Neural progenitor cell (in vitro differentiated cells): ENCODE results near the gene CHRNA4. TPM values are rescaled to one million over a fixed set of nuclear protein-coding genes. Genes with fewer than 3 reads are reported as not detected.

Experiments used
- DNase-seq: peaks from one replicate; pipeline ENCODE4 v3.0.0-alpha.2; 2016; ENCODE audit warnings: low spot score
- H2AFZ ChIP-seq: fragments of 200-600 bp; sonication (generic); replicated peaks from 2 replicates; pipeline ENCODE4 v1.6.1; 2016; ENCODE audit warnings: antibody characterized with exemption
- H3F3A ChIP-seq: fragments of 200-600 bp; sonication (generic); 2 replicates; pipeline ENCODE4 v1.6.1; 2016; ENCODE audit warnings: antibody characterized with exemption, low read depth
- H3K27ac ChIP-seq: fragments of 200-600 bp; sonication (generic); 2 replicates; pipeline ENCODE4 v1.5.1; 2016; ENCODE audit warnings: mild to moderate bottlenecking
- H3K27me3 ChIP-seq: fragments of 200-600 bp; sonication (generic); 2 replicates; pipeline ENCODE4 v1.6.1; 2016; ENCODE audit warnings: mild to moderate bottlenecking, moderate library complexity
- H3K36me3 ChIP-seq: fragments of 200-600 bp; sonication (generic); 2 replicates; pipeline ENCODE4 v1.5.1; 2016
- H3K4me1 ChIP-seq: fragments of 200-600 bp; sonication (generic); 2 replicates; pipeline ENCODE4 v1.6.1; 2016; ENCODE audit warnings: mixed run types
- H3K4me2 ChIP-seq: fragments of 200-600 bp; sonication (generic); 2 replicates; pipeline ENCODE4 v1.6.1; 2016
- H3K4me3 ChIP-seq: fragments of 200-600 bp; sonication (generic); 2 replicates; pipeline ENCODE4 v1.5.1; 2016
- H3K79me2 ChIP-seq: fragments of 200-600 bp; sonication (generic); 2 replicates; pipeline ENCODE4 v1.6.1; 2016; ENCODE audit warnings: low read depth
- H3K9ac ChIP-seq: fragments of 200-600 bp; sonication (generic); 2 replicates; pipeline ENCODE4 v1.6.1; 2016
- H3K9me3 ChIP-seq: fragments of 200-600 bp; sonication (generic); 2 replicates; pipeline ENCODE4 v1.5.1; 2016; ENCODE audit warnings: low read depth
- H4K20me1 ChIP-seq: fragments of 200-600 bp; sonication (generic); 2 replicates; pipeline ENCODE4 v1.6.1; 2016; ENCODE audit warnings: low read depth
- H3K27ac Mint-ChIP-seq: 3 replicates; pipeline ENCODE4 v1.8.0; 2021; ENCODE audit warnings: mixed read lengths
- H3K27me3 Mint-ChIP-seq: 2 replicates; pipeline ENCODE4 v1.8.0; 2022; ENCODE audit warnings: low read depth, mild to moderate bottlenecking, inconsistent platforms, moderate library complexity, mixed read lengths; ENCODE audit not compliant: insufficient read depth
- H3K36me3 Mint-ChIP-seq: 3 replicates; pipeline ENCODE4 v1.8.0; 2021; ENCODE audit warnings: mixed read lengths
- H3K4me1 Mint-ChIP-seq: 3 replicates; pipeline ENCODE4 v1.8.0; 2021; ENCODE audit warnings: mixed read lengths
- H3K4me3 Mint-ChIP-seq: 3 replicates; pipeline ENCODE4 v1.8.0; 2021; ENCODE audit warnings: mild to moderate bottlenecking, moderate library complexity, mixed read lengths
- H3K9me3 Mint-ChIP-seq: 3 replicates; pipeline ENCODE4 v1.8.0; 2020; ENCODE audit warnings: mixed read lengths
- EZH2 ChIP-seq: fragments of 200-600 bp; sonication (generic); IDR thresholded peaks from 2 replicates; pipeline ENCODE4 v1.6.1; 2017; ENCODE audit warnings: antibody characterized with exemption, mild to moderate bottlenecking, moderate library complexity
- EZH2phosphoT487 ChIP-seq: fragments of 200-600 bp; sonication (generic); IDR thresholded peaks from 2 replicates; pipeline ENCODE4 v1.6.1; 2017; ENCODE audit warnings: antibody characterized with exemption
- total RNA-seq: library from RNA; depleted of rRNA; stranded (reverse); fragments of >200 nt; gene quantifications from 2 replicates; pipeline ENCODE4 v1.2.3, GENCODE V29; 2015; ENCODE audit warnings: low replicate concordance
- TF ChIP-seq, protein P1 (sequence below): fragments of 200-600 bp; sonication (generic); IDR thresholded peaks from 2 replicates; pipeline ENCODE4 v1.5.1; 2017; ENCODE audit warnings: antibody characterized with exemption, mild to moderate bottlenecking

The CHRNA4 gene
- total RNA-seq, 1 donor from 2014 or later, result not detected

GRCh38 chr20:63320616-63321147, 40.5 kb downstream of the CHRNA4 start:
- no peaks in the 10 kb centered on the region for H3K9me3 Mint-ChIP-seq
- Histone ChIP-seq H3F3A (no peaks in the 10 kb centered on the region), H3K27me3 (peaks cover 14% of the 10 kb centered on the region), H3K27ac (no peak overlapping the region), H3K4me2 (no peak overlapping the region), H4K20me1 (no peaks in the 10 kb centered on the region), H3K36me3 (no peaks in the 10 kb centered on the region), H3K9ac (no peak overlapping the region), H3K79me2 (no peaks in the 10 kb centered on the region), H2AFZ (no peak overlapping the region), H3K4me3 (no peak overlapping the region), H3K4me1 (no peaks in the 10 kb centered on the region), H3K9me3 (no peaks in the 10 kb centered on the region)
- H3K4me3 Mint-ChIP-seq, result no peak overlapping the region
- peaks cover 4% of the 10 kb centered on the region for H3K27me3 Mint-ChIP-seq
- no peak overlapping the region for H3K27ac Mint-ChIP-seq
- no peaks in the 10 kb centered on the region for H3K36me3 Mint-ChIP-seq
- DNase-seq, result no peak
- H3K4me1 Mint-ChIP-seq, result peaks cover 25% of the 10 kb centered on the region
- TF ChIP-seq, protein P1, sequence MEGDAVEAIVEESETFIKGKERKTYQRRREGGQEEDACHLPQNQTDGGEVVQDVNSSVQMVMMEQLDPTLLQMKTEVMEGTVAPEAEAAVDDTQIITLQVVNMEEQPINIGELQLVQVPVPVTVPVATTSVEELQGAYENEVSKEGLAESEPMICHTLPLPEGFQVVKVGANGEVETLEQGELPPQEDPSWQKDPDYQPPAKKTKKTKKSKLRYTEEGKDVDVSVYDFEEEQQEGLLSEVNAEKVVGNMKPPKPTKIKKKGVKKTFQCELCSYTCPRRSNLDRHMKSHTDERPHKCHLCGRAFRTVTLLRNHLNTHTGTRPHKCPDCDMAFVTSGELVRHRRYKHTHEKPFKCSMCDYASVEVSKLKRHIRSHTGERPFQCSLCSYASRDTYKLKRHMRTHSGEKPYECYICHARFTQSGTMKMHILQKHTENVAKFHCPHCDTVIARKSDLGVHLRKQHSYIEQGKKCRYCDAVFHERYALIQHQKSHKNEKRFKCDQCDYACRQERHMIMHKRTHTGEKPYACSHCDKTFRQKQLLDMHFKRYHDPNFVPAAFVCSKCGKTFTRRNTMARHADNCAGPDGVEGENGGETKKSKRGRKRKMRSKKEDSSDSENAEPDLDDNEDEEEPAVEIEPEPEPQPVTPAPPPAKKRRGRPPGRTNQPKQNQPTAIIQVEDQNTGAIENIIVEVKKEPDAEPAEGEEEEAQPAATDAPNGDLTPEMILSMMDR, result no peak
- TF ChIP-seq EZH2phosphoT487 (no peak), EZH2 (no peak)

DNA sequence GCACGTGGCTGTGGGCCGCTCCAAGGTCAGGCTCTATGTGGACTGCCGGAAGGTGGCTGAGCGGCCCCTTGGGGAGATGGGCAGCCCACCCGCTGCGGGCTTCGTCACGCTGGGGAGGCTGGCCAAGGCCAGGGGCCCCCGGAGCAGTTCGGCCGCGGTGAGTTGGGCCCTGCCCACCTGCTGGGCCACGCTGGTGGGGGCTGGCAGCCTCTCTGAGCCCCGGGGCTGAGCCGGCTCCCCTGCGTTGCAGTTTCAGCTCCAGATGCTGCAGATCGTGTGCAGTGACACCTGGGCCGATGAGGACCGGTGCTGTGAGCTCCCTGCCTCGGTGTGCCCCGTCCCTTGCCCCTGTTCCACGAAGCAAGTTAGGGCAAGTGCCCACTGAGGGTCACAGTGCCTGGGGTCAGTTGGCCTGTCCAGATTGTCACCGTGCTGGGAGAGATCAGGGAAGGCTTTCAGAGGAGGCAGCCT, 41.1 kb downstream of the CHRNA4 start:
- Mint-ChIP-seq H3K27me3 (peaks cover 6% of the 10 kb centered on the region), H3K36me3 (no peaks in the 10 kb centered on the region), H3K4me3 (no peak overlapping the region), H3K27ac (no peak overlapping the region), H3K4me1 (peaks cover 29% of the 10 kb centered on the region), H3K9me3 (no peaks in the 10 kb centered on the region)
- Histone ChIP-seq H2AFZ (no peak overlapping the region), H3K27ac (no peak overlapping the region), H3K36me3 (no peaks in the 10 kb centered on the region), H3K79me2 (no peaks in the 10 kb centered on the region), H3K9ac (no peak overlapping the region), H3F3A (no peaks in the 10 kb centered on the region), H3K4me3 (no peak overlapping the region), H3K27me3 (peaks cover 14% of the 10 kb centered on the region), H3K4me2 (no peak overlapping the region), H4K20me1 (no peaks in the 10 kb centered on the region), H3K9me3 (no peaks in the 10 kb centered on the region), H3K4me1 (no peaks in the 10 kb centered on the region)
- no peak for DNase-seq
- TF ChIP-seq, protein P1, result no peak
- TF ChIP-seq EZH2, result no peak
- no peak for TF ChIP-seq EZH2phosphoT487

GRCh38 chr20:63319164-63320040, 41.7 kb downstream of the CHRNA4 start:
- no peaks in the 10 kb centered on the region for H3F3A ChIP-seq
- peaks cover 14% of the 10 kb centered on the region for H3K27me3 ChIP-seq
- H3K36me3 Mint-ChIP-seq, result no peaks in the 10 kb centered on the region
- no peak overlapping the region for H3K4me3 Mint-ChIP-seq
- no peak overlapping the region for H3K9ac ChIP-seq
- no peaks in the 10 kb centered on the region for H3K36me3 ChIP-seq
- no peaks in the 10 kb centered on the region for H3K9me3 Mint-ChIP-seq
- no peak overlapping the region for H3K4me2 ChIP-seq
- peaks cover 6% of the 10 kb centered on the region for H3K27me3 Mint-ChIP-seq
- no peak overlapping the region for H3K27ac Mint-ChIP-seq
- no peaks in the 10 kb centered on the region for H4K20me1 ChIP-seq
- H3K4me1 ChIP-seq, result no peaks in the 10 kb centered on the region
- H3K27ac ChIP-seq, result no peak overlapping the region
- H3K4me3 ChIP-seq, result no peak overlapping the region
- no peaks in the 10 kb centered on the region for H3K79me2 ChIP-seq
- H3K4me1 Mint-ChIP-seq, result peaks cover 29% of the 10 kb centered on the region
- H3K9me3 ChIP-seq, result no peaks in the 10 kb centered on the region
- TF ChIP-seq EZH2, result no peak
- no peak for DNase-seq
- H2AFZ ChIP-seq, result no peak overlapping the region
